NCI-H2107 treated with DMSO at 0.1 percent for 48 hours (cell line): ENCODE data around the gene PTPRJ.
"Not testable (repeated sequence)": the region's sequence is repeated elsewhere in the genome, so short reads cannot be mapped to it uniquely, and the experiment has no call there.

Experiments used
- DNase-seq: peaks from one replicate; lab custom pipeline; 2025; ENCODE audit not compliant: unreplicated experiment; lab: John Stamatoyannopoulos, UW

PTPRJ gene

GRCh38 chr11:47980088-47980906 is at the start of gene PTPRJ:
Gene PTPRJ, plus strand, starts transcription at chr11:47980559. Its CDS starts 354 bp downstream, at chr11:47980913.
- no peak for DNase-seq

GRCh38 chr11:47932544-47932943 is 47.8 kb upstream of the PTPRJ start:
- no peak for DNase-seq

- DNase-seq: not testable (repeated sequence)
These were observed 46.6 kb upstream of the PTPRJ start for GRCh38 chr11:47933797-47934196.

DNA sequence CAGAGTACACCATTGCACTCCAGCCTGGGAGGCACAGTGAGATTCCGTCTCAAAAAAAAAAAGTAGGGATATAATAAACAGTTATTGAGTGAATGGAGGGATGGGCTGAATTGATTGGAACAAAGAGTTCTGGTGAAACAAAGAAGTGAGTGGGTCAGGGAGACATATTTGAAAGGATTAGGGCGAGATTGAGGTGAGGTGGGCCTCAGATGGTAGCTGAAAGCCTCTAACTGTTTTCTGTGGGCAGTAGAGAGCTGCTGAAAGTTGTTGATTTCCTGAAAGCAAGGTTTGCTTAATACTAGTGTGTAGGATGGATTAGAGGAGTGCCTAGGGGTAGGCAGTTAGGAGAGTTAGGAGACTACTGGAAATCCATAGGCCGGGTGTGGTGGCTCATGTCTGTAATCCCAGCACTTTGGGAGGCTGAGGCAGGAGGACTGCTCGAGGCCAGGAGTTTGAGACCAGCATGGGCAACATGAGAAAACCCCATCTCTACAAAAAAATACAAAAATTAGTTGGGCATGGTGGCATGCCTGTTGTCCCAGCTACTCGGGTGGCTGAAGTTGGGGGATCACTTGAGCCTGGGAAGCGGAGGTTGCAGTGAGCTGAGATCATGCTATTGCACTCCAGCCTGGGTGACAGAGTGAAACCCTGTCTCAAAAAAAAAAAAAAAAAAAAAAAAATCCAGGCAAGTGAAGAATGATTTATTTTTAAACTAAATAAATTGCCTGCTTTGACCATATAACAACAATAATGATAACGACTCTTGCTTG is 41.4 kb upstream of the PTPRJ start:
- DNase-seq: no peak

DNA sequence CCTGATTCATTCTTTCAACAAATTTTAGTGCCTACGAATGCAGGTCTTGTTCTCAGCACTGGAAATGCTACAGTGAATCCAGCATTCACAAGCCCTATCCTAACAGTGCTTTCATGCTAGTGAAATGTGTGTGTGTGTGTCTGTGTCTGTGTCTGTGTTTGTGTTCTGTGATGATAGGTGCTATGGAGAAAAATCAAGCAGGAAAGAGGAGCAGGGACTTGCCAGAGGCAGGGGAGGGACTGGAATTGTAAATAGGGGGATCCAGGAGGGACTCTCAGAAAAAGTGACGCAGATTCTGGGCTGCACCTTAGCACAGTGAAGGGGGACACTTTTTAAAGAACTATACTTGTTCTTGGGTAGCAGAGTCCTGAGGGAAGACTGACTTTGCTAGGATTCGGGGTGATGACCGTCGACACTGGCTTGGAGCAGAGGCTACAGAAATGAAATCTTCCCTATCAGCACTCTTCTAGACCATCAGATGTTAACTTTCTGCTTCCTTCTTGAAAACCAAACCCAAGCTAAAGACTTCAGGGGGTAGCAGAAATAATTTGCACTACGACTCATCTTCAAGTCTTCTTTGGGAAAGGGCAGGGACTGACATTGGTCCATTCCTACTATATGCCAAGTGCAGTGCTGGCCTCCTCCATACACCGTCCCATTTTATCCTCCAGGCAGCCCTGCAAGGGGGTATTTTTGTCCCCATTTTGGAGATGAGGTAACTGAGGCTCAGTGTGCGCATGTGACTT is 39.3 kb upstream of the PTPRJ start:
- no peak for DNase-seq

- DNase-seq: no peak
These were observed 38.3 kb upstream of the PTPRJ start for GRCh38 chr11:47941907-47942558.

GRCh38 chr11:47943721-47944586 is 36.4 kb upstream of the PTPRJ start:
- DNase-seq: no peak

GRCh38 chr11:47944632-47945031 is 35.7 kb upstream of the PTPRJ start:
- no peak for DNase-seq

DNA sequence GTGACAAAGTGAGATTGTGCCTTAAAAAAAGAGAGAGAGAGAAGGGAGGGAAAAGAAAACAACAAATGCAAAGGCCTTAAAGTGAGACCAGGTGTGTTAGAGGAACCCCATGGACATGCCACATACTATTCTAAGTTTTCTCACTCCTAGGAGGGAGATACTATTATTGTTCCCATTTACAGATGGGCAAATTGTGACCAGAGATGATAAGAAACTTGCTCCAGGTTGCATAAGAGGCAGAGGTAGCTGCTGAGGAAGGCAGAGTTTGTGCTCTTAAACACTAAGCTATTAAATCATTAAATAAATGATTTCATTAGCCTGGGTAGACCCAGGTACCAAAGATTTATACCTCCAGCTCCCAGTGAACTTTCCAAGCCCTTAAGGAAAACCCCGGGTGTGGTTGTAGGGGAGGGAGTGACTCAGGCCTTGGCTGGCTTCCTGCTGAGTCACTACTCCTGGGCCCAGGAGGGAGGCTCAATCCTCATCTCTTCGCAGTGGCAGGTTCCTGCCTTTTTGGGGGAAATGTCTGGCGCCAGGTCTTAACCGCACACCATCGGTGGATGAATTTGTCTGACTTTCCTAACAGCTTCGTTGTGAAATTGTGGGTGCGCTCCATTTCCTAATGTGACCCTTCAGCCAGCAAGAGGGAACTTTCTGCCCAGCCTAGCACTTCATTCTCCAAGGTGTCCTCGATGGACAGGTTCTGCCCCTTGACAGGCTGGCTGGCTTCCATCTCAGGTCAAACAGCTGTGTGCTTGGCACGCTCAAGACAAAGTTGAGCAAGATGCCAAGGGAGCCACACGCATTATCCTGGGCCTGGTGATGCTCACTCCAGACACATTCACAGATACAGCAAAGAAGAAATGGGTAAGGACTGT is 33.4 kb upstream of the PTPRJ start:
- no peak for DNase-seq

GRCh38 chr11:47948137-47948536 is 32.2 kb upstream of the PTPRJ start:
- DNase-seq: no peak

GRCh38 chr11:47949001-47949675 is 31.2 kb upstream of the PTPRJ start:
- DNase-seq: not testable (repeated sequence)

DNA sequence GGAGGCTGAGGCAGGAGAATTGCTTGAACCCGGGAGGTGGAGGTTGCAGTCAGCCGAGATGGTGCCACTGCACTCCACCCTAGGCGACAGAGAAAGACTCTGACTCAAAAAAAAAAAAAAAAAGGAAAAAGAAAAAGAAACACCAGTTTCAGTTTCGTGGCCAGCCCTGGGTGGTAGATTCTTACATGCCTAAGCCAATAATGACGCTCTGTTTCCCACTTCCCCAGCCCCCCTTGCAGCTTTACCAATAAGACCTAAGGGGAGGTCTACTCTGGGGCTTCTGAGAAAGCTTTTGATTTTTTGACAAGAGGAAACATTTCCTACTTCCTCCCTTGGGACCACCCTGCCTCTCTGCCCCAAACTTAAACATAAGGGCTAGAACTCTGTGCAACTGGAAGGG is 30.0 kb upstream of the PTPRJ start:
- no peak for DNase-seq

GRCh38 chr11:47951504-47951903 is 28.9 kb upstream of the PTPRJ start:
- not testable (repeated sequence) for DNase-seq

DNA sequence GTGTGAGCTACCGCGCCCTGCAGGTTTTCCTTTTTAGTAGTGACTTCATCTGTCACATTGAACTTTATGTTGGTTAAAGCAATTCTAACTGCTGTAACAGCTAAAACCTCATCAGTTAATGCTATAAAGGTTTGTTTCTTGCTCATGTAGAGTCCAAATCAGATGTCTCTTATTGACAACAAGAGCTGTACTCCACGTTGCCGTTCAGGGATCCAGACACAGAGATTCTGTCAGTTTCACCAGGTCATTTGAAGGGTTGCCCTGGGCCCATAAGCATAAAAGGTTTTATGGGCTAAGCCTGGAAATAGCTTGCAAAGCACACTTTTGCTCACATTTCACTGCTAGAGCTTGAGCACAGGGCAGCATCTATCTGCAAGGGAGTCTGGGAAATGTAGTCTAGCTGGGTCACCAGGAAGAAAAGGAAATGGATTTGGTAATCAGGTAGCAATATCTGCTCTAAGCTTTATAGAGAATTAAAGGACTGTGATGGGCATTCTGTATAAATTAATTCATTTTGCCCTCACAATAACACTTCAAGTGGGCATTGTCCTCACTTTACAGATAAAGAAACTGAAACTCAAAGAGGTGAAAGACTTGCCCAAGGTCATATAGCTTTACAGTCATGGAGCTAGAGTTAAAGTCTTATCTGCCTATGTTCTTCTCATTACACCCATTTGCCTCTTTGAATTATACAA is 25.2 kb upstream of the PTPRJ start:
- DNase-seq: no peak

- DNase-seq: no peak
These were observed 20.3 kb upstream of the PTPRJ start for GRCh38 chr11:47960015-47960414.

DNA sequence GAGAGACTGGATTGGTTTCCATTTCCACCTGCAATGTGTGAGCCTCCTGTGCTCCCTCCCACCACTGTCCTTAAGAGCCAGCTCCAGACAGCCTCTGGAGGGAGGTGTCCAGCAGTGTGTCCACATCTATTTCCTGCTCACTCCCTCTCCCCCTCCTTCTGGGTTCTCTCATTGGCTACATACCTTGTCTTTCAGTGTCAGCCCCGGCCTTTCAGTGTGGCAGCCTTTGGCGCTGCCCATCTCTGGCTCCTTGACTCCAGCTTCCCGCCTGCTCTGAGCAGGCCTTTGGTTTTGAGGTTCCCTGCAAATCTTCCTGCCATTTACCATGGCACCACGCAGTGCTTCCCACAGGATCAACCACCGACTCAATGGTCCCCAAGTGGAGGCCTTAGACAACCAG is 19.0 kb upstream of the PTPRJ start:
- DNase-seq: no peak

DNA sequence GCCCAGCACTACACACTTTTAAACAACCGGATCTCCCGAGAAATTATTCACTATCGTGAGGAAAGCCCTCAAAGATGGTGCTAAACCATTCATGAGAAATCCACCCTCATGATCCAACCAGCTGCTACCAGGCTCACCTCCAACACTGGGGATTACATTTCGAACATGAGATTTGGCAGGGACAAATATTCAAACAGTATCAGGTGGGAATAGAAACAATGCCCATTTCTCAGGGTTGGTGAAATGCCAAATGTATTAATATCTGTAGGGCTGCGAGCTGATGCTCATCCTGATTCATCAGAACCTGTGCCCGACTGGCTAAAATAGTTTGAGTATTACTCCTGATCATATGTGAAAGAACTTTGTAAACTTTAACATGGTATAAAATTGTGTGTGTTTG is 15.8 kb upstream of the PTPRJ start:
- DNase-seq: no peak
